ENCODE results near the gene OR5H1. TPM values are rescaled to one million over a fixed set of nuclear protein-coding genes. Genes with fewer than 3 reads are reported as not detected.

OR5H1 gene
- total and polyA plus RNA-seq, 10 of the 15 experiments (the other 5 are each of a cell fraction or from before 2014, with no cell fraction given): not detected

DNA sequence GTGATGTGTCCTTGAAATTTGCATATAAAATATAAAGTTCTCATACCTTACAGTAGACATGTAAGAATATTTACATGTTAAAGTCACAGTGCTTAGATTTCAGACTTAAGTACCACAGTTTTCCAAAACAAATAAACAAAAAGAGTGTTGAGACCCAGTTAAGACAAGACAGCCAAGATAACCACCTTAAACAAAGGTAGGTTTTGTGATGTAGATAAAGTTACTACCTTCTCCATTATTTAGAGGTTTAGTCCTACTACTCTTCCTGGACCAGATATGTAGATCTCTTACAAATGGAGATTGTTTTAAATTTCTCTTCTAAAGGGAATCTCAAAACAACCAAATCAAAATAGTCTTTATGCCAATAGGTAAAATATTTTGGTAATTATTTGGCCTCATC is 51.7 kb downstream of the OR5H1 start (continued):
- no peak for TF ChIP-seq TCF3 (IDR thresholded peaks at IDR 0.05; ENCODE audit: borderline replicate concordance, insufficient read depth, low read depth, low read length)
- TF ChIP-seq SIN3A (IDR thresholded peaks at IDR 0.05; ENCODE audit: low read depth, low read length): no peak
- no peak for TF ChIP-seq HDGF (IDR thresholded peaks at IDR 0.05)

DNA sequence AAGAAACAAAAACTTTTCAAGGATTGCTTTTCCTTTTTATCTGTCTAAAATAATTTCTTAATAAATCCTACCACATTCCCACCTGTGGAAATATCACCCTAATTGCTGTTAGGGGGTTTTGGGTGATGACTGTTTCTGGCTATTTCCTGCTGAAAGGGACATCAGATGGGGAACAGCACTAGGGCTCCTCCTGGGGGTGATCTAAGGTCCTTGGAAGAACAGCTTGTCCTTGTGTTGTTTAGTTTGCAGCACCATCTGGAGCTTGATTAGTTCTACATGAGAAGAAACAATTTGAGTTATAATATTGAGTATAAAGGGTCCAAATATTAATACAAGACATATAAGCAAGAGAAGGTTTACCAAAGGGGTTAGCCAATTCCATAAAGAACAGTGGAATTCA is 54.7 kb downstream of the OR5H1 start:
- no TSS peak for BruUV-seq (replicated peaks)
- ChIA-PET RAD21 (ENCODE audit: unreplicated experiment) (interaction anchor here (1.0 to 1.2 kb wide), 5 partner anchors 12 to 387 kb away, joined by 3 to 6 read pairs (median 3); no protein-coding TSS in a partner anchor), SMC1A (ENCODE audit: uncharacterized antibody, unreplicated experiment) (interaction anchor here (0.7 to 3.7 kb wide), 8 partner anchors 13 to 157 kb away, joined by 3 to 22 read pairs (median 4); no protein-coding TSS in a partner anchor), POLR2A (interaction anchor here (1.4 kb wide), 1 partner anchor 40 kb away, joined by 3 read pairs; no protein-coding TSS in a partner anchor), CTCF (interaction anchor here (0.6 to 6.6 kb wide), 10 partner anchors 89 to 628 kb away, joined by 3 to 64 read pairs (median 4); no protein-coding TSS in a partner anchor)
- FAIRE-seq (no peak), DNase-seq (ENCODE audit: low read depth, low spot score) (no peak), ATAC-seq (peak; percentile 27; the same call in 1 of the 3 replicates)
- H3K4me2 ChIP-seq (ENCODE audit: control insufficient read depth, insufficient read depth): no peak overlapping the region
- intact Hi-C loops (cut with micrococcal nuclease; ENCODE audit: unreplicated experiment): loop anchor here (1.0 kb wide), 1 partner anchor 146 kb away; no protein-coding TSS in a partner anchor
- H2AFZ ChIP-seq (ENCODE audit: control insufficient read depth, low read depth, low read length): no peak overlapping the region
- no peaks in the 10 kb centered on the region for H3K27me3 ChIP-seq (replicated peaks in 1 of 2; ENCODE audit: control insufficient read depth in 2 of 2, insufficient read depth in 2 of 2, low read length in 1 of 2)
- no peaks in the 10 kb centered on the region for H3K79me2 ChIP-seq (ENCODE audit: control insufficient read depth, insufficient read depth, low read length)
- H3K36me3 ChIP-seq (ENCODE audit: control insufficient read depth in 2 of 2, insufficient read depth in 2 of 2, low read length in 1 of 2): no peaks in the 10 kb centered on the region
- no peaks in the 10 kb centered on the region for H3K9me3 ChIP-seq (replicated peaks; ENCODE audit: control insufficient read depth, insufficient read depth, low read length)
- no peaks in the 10 kb centered on the region for H3K4me1 ChIP-seq (ENCODE audit: control insufficient read depth, insufficient read depth, low read length)
- no peak overlapping the region for H3K9ac ChIP-seq (ENCODE audit: control insufficient read depth, insufficient read depth, low read length)
- H4K20me1 ChIP-seq (ENCODE audit: control insufficient read depth, insufficient read depth): no peaks in the 10 kb centered on the region
- TF ChIP-seq NFYB (IDR thresholded peaks at IDR 0.05; ENCODE audit: insufficient read depth, low read depth, low read length) (no peak), EZH2 (IDR thresholded peaks at IDR 0.05; ENCODE audit: borderline replicate concordance, control insufficient read depth, low read depth, low read length) (no peak), SMC3 (IDR thresholded peaks at IDR 0.05; ENCODE audit: borderline replicate concordance, low read length) (peak; percentile 29; the same call in 1 of the 2 replicates), CREM (IDR thresholded peaks at IDR 0.05; ENCODE audit: low read depth) (no peak), HCFC1 (IDR thresholded peaks at IDR 0.05; ENCODE audit: low read length) (no peak), RAD21 (IDR thresholded peaks at IDR 0.05; ENCODE audit: insufficient read depth, low read depth, low read length) (peak; percentile 30), SREBF1 (IDR thresholded peaks at IDR 0.05; ENCODE audit: low read length) (no peak), RELA (IDR thresholded peaks at IDR 0.05; ENCODE audit: borderline replicate concordance, partially characterized antibody) (no peak), WRNIP1 (IDR thresholded peaks at IDR 0.05; ENCODE audit: borderline replicate concordance, low read depth, low read length) (no peak), NRF1 (conservative IDR thresholded peaks at IDR 0.05; ENCODE audit: low read depth, low read length) (no peak)
- TF ChIP-seq, protein P1, sequence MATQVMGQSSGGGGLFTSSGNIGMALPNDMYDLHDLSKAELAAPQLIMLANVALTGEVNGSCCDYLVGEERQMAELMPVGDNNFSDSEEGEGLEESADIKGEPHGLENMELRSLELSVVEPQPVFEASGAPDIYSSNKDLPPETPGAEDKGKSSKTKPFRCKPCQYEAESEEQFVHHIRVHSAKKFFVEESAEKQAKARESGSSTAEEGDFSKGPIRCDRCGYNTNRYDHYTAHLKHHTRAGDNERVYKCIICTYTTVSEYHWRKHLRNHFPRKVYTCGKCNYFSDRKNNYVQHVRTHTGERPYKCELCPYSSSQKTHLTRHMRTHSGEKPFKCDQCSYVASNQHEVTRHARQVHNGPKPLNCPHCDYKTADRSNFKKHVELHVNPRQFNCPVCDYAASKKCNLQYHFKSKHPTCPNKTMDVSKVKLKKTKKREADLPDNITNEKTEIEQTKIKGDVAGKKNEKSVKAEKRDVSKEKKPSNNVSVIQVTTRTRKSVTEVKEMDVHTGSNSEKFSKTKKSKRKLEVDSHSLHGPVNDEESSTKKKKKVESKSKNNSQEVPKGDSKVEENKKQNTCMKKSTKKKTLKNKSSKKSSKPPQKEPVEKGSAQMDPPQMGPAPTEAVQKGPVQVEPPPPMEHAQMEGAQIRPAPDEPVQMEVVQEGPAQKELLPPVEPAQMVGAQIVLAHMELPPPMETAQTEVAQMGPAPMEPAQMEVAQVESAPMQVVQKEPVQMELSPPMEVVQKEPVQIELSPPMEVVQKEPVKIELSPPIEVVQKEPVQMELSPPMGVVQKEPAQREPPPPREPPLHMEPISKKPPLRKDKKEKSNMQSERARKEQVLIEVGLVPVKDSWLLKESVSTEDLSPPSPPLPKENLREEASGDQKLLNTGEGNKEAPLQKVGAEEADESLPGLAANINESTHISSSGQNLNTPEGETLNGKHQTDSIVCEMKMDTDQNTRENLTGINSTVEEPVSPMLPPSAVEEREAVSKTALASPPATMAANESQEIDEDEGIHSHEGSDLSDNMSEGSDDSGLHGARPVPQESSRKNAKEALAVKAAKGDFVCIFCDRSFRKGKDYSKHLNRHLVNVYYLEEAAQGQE (IDR thresholded peaks at IDR 0.05; ENCODE audit: low read depth, low read length): no peak
- TF ChIP-seq, protein P2, sequence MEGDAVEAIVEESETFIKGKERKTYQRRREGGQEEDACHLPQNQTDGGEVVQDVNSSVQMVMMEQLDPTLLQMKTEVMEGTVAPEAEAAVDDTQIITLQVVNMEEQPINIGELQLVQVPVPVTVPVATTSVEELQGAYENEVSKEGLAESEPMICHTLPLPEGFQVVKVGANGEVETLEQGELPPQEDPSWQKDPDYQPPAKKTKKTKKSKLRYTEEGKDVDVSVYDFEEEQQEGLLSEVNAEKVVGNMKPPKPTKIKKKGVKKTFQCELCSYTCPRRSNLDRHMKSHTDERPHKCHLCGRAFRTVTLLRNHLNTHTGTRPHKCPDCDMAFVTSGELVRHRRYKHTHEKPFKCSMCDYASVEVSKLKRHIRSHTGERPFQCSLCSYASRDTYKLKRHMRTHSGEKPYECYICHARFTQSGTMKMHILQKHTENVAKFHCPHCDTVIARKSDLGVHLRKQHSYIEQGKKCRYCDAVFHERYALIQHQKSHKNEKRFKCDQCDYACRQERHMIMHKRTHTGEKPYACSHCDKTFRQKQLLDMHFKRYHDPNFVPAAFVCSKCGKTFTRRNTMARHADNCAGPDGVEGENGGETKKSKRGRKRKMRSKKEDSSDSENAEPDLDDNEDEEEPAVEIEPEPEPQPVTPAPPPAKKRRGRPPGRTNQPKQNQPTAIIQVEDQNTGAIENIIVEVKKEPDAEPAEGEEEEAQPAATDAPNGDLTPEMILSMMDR (IDR thresholded peaks at IDR 0.05 in 2 of 3, conservative IDR thresholded peaks at IDR 0.05 in 1 of 3; ENCODE audit: control insufficient read depth in 2 of 3, extremely low read depth in 1 of 3, insufficient read depth in 1 of 3, low read depth in 3 of 3, low read length in 3 of 3): peak; percentile 8 to 39 (median 31); a peak in 3 of 6 replicates
- in situ Hi-C loops (cut with MboI): loop anchor here (5.0 kb wide), 1 partner anchor 142 kb away; no protein-coding TSS in a partner anchor
- H3K4me3 ChIP-seq: no peak overlapping the region
- no peak overlapping the region for H3K27ac ChIP-seq (ENCODE audit: control insufficient read depth, insufficient read depth)

Data from GM12878 (cell line).